GM19238 (cell line): ENCODE results near the gene ARHGEF26.
"Not testable (repeated sequence)": the region's sequence is repeated elsewhere in the genome, so short reads cannot be mapped to it uniquely, and the experiment has no call there.

ENCODE experiments used
- DNase-seq: peaks from one replicate; pipeline ENCODE4 v3.0.0; 2011; ENCODE audit warnings: low spot score; ENCODE audit not compliant: insufficient read length

ARHGEF26 gene, protein sequence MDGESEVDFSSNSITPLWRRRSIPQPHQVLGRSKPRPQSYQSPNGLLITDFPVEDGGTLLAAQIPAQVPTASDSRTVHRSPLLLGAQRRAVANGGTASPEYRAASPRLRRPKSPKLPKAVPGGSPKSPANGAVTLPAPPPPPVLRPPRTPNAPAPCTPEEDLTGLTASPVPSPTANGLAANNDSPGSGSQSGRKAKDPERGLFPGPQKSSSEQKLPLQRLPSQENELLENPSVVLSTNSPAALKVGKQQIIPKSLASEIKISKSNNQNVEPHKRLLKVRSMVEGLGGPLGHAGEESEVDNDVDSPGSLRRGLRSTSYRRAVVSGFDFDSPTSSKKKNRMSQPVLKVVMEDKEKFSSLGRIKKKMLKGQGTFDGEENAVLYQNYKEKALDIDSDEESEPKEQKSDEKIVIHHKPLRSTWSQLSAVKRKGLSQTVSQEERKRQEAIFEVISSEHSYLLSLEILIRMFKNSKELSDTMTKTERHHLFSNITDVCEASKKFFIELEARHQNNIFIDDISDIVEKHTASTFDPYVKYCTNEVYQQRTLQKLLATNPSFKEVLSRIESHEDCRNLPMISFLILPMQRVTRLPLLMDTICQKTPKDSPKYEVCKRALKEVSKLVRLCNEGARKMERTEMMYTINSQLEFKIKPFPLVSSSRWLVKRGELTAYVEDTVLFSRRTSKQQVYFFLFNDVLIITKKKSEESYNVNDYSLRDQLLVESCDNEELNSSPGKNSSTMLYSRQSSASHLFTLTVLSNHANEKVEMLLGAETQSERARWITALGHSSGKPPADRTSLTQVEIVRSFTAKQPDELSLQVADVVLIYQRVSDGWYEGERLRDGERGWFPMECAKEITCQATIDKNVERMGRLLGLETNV

DNA sequence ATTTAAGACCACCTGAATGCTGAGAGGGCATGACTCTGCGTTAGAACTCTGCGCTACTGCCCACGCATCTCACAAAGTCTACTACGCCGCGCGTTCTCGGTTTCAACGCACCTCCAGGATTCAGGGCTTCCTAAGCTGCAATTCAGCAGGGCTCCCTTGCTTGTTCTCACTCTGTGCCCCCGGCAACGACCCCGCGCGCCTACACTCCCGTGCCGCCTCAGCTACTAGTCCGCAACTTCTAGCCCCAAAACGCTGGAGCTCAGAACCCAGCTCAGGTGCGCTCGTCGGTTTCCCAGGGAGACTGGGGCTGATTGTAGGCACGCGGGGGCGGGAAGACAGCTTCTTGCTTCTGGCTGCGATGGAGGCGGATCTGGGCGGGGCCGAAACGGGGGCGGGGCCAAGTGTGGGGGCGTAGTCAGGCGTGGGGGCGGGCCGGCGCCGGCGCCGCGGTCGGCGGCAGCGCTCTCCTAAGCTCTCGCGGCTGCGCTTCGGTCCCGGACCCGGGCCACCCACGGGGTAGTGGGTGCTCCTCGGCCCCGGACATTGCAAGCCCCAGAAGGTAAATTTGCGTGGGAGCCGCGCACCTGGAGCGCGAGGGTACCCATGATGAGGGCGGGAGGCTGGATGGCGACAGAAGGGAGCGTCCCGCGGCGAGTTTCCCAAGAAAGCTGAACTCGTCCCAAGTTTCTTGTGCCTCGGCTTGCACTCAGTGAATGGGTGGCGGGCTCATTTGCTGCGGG is at the start of gene ARHGEF26:
TSS of gene ARHGEF26 (plus strand) at position 430 of the 740 bp plus-strand sequence. CDS start 603 bp downstream, outside the sequence.
- peak; percentile 45 for DNase-seq

DNA sequence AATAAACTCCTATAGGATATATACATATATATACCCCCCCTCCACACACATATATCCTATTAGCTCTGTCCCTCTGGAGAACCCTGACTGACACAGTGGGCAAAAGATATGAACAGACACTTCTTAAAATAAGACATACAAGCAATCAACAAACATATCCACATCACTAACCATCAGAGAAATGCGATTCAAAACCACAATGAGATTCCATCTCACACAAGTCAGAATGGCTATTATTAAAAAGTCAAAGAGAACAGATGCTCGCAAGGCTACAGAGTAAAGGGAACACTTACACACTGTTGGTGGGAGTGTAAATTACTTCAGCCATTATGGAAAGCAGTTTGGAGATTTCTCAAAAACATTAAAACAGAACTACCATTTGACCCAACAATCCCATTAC is 46.2 kb upstream of the ARHGEF26 start:
- DNase-seq: no peak

DNA sequence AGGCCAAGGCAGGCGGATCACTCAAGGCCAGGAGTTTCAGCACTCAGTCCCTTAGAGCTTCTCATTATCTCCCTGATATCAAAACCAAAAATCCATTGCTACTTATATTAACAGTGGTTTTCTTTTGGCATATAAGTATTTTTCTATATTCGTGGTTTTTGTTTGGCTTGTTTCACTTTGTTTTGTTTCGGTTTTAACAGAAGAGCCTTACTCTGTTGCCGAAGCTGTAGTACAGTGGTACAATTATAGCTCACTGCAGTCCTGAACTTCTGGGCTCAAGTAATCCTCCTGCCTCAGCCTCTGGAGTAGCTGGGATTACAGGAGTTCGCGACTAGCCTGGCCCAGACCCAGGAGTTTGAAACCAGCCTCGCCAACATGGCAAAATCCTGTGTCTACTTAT is 42.5 kb upstream of the ARHGEF26 start:
- no peak for DNase-seq

DNA sequence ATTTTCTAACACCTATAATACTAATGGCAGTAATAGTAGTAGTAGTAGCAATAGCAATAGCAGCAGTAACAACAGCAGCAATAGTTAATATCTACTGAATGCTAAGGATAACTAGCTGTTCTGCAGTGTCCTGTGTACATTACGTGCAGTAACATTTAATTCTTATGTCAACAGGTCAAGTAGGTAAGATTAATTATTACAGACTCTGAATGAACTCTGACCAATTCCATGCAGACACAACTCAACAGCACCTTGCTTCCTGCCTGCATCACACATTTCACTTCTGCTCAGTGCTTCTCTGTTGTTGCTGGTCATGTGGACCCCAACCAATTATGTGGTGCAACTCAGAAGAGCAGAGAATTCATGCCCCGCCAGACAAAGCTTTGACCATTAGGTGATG is 39.9 kb upstream of the ARHGEF26 start:
- no peak for DNase-seq

DNA sequence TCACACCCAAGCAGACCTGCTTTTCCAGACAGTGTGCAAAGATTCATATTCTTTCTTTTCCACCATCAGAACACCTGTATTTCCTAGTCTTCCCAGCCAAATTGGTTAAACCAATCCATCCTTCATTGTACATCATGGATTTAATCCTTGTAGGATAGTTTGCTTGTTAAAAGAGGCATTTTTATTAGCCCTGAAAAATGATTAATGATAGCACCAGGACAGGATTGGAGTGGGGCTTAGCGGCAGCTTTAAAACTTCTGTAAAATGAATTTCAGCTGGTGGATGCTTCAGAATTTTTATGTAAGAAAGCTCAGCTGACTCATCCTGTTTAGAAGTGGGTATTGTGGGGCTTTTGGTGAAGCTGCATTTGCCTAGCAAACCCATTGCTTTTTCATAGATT is 36.1 kb upstream of the ARHGEF26 start:
- no peak for DNase-seq

DNA sequence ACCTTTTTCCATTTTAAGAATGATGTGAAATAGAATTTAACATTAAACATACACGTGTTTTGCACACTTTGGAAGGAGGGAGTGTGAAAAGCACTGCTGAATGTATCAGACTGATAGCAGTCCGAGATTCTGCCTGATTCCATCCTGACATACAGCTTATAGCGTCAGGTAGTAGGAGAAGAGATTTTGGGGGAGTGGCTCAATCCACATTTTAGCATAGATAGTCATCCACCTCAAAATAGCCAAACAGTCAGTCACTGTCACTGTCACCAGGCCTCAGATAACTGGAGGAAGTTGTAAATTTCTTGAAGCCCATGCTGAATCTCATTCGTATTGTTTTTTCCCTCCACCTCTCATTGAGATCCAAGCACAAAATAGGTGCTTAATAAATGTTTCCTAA is 35.4 kb upstream of the ARHGEF26 start:
- DNase-seq: no peak

DNA sequence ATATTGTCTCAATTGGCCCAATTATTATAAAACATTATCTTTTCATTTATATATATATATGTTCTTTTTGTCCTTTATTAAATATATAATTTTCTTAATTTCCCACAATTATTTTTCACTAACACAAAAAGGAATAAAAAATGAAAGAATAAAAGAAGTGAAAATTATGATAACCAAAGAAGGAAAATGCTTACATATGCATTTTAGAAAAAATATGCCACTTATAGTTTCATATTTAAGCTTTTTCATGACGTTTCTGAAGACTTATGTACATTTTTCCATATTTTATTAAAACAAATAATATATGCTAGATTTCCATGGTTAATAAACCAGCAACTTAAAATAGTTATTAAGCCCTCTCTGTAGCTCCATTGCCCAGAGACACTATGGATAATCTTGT is 34.9 kb upstream of the ARHGEF26 start:
- DNase-seq: no peak

DNA sequence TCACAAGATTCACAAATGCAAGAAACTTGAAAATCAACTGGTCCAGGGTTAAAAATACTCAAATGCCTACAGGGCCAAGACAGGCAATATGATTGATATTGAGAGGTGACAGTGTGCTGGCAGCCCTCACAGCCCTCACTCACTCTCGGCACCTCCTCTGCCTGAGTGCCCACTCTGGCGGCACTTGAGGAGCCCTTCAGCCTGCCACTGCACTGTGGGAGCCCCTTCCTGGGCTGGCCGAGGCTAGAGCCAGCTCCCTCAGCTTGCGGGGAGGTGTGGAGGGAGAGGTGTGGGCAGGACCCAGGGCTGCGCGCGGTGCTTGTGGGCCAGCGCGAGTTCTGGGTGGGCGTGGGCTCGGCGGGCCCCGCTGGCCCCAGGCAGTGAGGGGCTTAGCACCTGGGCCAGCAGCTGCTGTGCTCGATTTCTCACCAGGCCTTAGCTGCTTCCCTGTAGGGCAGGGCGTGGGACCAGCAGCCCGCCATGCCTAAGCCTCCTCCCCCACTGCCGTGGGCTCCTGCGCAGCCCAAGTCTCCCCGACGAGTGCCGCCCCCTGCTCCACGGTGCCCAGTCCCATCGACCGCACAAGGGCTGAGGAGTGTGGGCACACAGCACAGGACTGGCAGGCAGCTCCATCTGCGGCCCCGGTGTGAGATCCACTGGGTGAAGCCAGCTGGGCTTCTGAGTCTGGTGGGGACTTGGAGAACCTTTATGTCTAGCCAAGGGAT is 33.3 kb upstream of the ARHGEF26 start:
- DNase-seq: not testable (repeated sequence)

DNA sequence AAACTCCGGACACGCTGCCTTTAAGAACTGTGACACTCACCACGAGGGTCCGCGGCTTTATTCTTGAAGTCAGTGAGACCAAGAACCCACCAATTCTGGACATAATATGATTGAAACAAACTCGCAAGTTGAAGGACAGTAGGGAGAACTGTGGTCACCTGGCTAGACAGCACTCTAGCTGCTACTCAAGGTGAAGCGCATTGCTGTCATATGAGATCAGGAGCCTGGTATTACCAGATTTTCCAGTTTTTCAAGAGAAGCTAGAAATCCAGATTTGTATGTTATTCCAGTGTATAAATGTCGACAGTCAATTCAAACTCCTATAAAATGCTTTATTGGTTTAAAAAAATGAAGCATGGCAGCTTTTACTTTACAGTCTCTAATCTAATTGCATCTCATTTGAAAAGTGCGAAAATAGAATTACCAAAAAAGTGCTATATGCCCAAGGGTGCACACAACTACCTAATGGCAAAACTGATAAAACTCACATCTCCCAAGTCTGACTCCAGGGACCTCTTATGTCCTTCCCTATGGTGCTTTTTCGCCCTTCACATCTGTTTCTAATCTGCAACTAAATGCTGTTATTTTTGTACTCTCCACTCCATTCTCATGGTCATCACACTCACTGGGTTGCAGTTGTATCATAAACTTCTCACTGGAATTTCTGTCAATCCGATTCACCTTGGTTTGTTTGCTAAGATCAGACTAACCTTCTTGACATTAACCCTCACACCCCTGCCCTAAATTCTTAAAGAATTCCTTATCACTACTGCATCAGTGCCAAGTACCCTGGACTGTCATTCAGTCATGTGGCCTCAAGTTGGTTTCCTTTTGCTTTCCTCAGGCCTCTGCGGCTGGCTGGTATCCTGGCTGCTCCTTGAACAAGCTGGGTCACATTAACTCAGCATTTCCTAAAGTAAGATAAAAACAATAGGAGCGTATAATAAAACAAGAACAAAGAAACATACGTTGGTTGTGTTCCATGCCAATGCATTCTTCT is 31.5 kb upstream of the ARHGEF26 start:
- DNase-seq: no peak

DNA sequence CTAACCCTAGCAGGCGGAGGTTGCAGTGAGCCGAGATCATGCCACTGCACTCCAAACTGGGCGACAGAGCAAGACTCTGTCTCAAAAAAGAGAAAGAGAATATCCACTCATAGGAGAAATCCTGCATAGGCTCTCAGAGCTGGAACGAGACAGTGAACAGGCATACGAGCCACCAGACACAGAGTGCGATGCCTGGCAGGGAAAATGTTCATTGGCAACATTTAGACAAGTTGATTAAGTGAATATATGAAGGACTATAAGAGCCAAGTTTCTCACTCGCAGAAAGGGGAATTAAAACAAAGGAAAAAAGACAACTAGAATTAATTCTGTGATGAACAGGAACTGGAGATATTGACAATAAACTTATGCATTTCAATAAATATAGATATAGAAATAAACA is 27.1 kb upstream of the ARHGEF26 start:
- DNase-seq: no peak

DNA sequence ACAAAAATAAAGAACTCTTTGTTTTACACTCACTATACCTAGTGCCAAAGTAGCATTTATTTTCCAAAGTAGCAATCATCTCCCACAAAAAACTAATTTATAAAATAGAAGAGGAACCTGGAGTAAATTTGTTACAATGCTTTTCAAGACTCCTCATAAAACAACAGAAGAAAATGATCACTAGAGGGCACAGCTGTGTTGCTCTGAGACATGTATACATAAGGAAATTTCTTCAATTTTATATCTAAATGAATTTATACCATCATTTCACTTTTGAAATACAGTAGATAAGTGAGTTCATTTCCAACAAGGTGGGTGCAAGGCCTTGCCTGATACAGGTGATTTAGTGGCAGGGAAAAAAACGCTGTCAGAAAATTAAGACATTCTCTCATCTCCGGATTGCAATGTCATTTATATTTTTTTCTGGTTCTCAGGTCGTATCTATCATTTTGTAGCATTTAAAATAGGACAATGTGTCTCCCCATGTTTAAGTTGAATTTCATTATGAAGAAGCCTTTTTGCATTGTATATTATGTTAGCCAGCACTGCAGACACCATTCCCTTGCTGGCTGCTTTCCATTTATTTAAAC is 25.3 kb upstream of the ARHGEF26 start:
- no peak for DNase-seq

DNA sequence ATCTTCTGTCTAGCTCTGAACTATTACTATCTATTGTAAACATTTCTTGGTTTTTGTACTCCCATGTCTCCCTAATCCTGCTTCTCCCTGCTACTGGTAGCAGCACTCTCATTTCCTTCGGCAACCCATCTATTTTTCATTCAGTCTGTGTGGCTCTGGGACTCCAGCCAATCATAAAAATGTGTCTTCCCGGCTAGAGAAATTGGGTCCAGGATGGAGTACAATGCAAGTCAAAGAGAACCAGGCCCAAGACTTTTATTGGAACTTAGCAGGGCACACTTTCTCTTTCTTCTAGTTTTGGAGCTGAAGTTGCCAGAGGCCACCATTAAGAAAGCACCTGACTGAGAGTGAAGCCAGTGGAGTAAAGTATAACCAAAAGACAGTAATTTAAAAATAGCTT is 22.8 kb upstream of the ARHGEF26 start:
- DNase-seq: no peak

DNA sequence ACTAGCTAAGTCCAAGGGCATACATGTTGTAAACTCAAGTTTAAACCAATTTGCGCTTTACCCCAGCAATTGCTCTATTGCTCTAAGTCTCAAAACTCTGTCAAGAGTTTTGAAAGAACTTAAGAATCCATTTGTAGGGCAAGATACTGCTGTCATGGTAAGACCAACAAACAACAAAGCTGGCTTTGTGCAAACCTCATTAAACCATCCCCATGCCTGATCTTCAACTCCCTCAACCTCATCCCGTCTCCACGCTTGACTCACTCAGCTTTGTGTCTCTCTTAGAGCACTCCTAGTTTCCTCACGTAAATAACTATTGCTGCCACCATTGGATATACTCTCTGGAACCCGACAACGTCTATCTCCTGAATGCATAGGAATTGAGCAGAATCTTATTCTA is 20.6 kb upstream of the ARHGEF26 start:
- DNase-seq: no peak

DNA sequence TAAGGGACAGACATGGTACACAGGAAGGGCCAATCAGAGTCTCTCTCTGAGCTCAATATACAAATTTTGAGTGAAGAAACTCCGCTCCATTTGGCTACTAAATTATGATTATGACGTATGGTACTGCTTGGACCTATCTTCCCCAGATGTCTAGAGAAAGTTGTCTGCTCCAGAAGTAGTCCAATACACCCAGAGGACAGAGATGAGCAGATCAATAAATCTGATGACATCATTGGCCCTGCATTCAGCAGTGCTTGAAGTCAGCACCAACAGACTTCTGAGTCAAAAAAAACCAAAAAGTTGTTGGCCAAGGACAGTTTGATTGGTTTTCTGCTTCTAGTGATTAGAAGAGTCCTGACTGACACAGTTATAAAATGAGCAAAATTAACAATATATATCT is 19.9 kb upstream of the ARHGEF26 start:
- DNase-seq: no peak

DNA sequence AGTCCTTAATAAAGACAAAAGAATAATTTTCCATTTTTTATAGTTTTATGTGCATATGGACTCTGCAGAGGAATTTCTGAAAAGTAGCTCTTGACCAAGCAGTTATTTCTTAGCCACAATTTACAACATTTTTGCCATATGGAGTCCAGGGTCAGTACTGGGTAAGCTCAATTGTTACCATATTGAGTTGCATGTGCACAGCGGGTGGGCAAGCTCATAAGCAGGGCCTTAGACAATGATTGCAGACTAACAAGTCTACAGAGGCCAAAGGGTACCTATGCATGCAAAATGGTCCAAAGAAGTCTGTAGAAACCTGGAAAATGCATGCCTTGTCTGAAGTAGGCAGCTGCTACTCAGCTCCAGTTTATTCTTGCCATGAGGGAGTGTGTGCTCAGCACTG is 19.0 kb upstream of the ARHGEF26 start:
- DNase-seq: no peak

DNA sequence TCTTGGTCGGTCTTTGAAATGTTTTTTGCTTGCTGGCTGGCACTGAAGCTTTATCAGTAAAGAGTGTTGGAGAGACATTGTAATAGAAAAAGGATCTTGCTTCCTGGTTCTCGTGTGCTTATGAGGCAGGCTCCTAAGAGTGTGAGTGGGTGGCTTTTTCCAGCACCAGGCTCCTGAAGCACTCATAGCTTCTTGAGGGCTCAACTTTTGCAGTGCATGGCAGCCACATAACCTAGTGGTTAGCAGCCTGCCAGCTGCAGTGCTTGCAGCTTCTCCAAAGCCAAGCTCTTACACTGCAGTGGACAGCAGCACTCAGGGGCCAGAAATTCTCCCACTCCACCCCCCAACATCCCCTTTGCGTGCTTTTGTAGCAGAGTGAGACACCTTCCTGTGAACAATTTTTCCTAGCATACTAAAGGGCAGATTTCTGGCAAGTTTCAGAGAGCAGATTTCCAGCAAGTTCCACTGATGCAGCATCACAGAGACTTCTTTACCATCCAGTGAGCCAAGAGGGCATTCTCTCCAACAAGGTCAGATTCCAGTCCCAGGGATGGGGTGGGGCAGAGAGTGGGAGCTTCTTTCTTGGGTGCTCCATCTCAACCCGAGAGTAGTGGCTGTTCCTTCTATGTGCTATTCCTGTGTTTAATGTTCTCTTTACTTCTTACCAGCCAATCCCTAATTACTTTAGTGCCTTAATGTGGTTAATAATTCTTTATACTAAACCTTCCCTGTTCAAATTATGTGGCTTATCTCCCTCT is 15.8 kb upstream of the ARHGEF26 start:
- no peak for DNase-seq

DNA sequence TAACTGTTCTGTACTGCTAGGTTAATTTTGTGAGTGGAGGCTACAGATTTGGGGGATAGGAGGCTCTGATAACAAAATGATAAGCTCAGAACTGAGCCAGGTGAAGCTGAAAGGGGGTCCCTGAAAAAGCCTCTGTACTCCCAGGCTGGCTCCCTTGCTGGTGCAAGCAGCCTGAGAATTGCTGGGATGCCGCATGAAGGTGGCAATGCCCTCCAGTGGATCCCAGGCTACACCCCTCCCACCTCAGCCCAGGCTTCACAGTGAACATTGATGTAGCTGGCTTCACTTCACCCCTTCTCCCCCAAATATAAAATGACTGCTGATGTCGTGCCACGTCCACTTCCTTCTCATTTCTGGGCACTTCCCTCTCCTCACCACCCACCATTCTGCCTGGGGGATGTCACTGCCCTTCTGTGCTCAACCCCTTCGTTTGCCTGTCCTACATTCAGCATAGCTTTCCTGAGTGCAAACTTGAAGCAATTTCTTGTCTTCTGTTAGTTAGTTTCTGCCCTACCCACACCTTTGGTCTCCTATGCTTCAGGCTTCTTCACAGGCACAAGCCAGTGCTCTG is 9.7 kb upstream of the ARHGEF26 start:
- DNase-seq: no peak

DNA sequence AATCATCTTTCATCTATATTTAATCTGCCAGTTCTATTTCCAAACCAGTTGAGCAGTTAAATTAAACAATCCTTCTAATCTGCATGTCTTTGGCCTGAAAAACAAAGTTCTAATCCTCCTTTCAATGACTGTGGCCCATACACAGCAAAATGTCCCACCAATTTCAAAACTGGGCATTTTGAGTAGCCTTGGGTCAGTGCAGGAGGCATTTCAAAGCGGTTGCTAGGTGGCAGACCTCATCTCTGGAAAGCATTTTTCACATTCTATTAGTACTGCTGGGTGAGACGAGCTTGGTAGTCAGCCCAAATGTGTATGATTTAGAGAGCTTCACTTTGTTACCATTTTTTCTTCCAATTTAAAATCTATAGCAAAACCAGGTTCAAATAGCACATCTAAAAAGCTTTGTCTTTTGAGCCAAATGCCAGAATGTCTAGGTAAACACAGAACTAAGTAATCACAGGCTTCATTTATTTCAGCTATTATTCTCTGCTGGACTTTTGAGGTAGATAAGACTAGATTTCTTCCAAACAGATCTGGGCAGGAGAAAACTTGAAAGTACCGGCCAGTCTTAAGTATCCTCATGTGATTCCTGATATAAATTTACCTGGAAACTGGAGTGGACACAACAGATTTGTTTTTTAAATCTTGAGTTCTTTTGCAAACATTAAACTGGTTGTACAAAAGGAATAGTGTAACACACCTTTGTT is 8.9 kb upstream of the ARHGEF26 start:
- DNase-seq: no peak
